ENCODE data around the gene FAF1.

GRCh38 chr1:50986653-50987052 is 26.6 kb upstream of the FAF1 start:
- TF ChIP-seq CTCF (IDR thresholded peaks at IDR 0.05; ENCODE audit: insufficient read depth, low read length, poor library complexity, severe bottlenecking), result no peak
- no peak for TF ChIP-seq EZH2phosphoT487 (conservative IDR thresholded peaks at IDR 0.05; ENCODE audit: low read length)
